Measurements from ENCODE around the gene SLC24A1.
"Not testable (repeated sequence)": the region's sequence is repeated elsewhere in the genome, so short reads cannot be mapped to it uniquely, and the experiment has no call there.

The SLC24A1 gene

GRCh38 chr15:65621638-65622037 lies at the start of gene SLC24A1:
TSS of gene SLC24A1 (plus strand) at chr15:65621938. CDS start at chr15:65624081, 2,143 bp downstream.
- DNase-seq (ENCODE audit: low read depth in 2 of 2), result no peak

- no peak for DNase-seq (ENCODE audit: low read depth in 2 of 2)
These were observed 49.8 kb upstream of the SLC24A1 start for GRCh38 chr15:65571971-65572370.

DNA sequence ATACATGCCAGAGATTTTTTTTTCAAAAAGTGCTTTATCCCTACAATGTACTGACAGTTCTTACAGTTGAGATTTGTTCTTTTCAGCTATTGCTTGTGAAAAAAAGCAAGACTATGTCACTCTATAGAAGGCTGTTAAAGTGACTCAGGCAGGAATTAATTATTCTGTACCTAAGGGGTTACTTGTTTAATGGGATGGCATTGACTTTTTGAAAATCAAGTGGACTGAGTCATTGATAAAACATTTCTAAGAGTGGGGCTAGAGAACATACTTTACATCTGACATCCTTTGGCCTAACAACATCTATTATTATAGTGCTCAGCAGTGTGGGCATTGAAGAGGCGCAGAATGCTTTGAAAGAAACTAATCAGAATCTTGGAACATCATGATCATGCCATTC lies 45.1 kb upstream of the SLC24A1 start:
- DNase-seq (ENCODE audit: low read depth in 2 of 2), result no peak

DNA sequence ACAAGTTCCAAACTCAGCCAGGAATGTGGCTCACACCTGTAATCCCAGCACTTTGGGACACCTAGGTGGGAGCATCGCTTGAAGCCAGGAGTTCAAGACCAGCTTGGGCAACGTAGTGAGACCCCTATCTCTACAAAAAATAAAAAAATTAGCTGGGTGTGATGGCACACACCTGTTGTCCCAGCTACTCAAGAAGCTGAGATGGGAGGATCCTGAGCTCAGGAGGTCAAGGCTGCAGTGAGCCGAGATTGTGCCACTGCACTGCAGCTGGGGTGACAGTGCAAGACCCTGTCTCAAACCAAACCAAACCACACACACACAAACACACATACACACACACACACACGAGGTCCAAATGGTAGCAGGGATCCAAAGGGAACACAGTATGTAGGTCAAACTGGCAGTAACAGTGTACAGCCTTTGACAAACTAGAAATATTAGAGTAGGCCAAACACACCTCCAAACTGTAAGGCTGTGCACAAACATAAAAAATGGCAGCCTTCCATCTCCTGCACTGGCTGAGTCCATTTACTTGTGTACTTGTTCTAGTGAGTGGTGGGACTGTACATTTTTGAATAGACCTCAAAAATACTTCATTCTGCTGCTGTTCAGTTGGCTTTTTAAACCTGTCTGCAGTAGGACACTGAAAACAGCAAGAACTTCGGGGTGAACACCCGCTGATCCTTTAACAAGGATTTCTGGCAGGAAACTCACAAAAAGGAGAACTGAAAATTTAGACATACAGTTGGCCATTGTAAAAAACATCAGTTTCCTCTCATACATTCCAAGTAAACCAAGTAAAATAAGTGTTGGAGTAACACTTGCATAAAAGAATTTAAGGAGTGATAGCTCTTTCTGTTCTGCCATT lies 44.4 kb upstream of the SLC24A1 start:
- no peak for DNase-seq (ENCODE audit: low read depth in 2 of 2)

DNA sequence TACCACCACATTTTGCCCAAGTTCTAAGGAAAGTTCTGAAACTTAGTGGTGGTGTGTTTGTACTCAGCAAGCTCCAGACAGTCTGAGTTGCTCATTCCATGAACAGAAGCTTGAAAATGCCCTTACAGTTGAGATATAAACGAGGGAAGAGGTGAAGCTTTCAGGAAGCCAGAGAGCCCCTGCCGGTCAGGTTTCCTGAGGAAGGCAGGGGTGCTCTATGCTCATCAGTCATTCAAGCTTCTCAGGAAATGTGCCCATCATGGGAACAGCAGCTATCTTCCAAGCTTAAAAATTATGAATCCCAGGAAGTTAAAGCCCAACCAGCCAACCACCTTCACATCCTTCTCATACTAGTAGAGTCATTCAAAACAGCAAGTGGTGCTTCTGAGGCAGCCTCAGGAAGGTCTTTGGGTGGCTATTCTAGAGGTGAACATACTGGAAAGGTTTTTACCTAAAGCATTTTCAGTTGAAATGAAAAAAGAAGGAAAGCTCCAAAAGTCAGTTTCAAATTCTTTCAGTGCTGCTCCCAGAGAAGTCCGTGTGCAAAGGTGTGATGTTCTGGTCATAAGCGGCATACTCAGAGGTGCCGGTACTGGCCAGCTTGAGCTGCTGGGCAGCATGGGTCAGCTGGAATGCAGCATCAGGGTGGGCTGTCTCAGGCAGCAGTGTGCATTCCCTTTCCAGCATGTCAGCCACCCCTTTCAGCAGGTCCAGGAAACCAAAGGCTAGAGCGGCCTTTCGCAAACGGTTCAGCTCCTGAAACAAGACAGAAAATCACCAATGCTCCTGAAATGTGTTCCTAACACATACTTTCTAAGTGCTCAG lies 42.6 kb upstream of the SLC24A1 start:
- DNase-seq (ENCODE audit: low read depth in 2 of 2), result no peak

GRCh38 chr15:65579762-65580161 lies 42.0 kb upstream of the SLC24A1 start:
- no peak for DNase-seq (ENCODE audit: low read depth in 2 of 2)

DNA sequence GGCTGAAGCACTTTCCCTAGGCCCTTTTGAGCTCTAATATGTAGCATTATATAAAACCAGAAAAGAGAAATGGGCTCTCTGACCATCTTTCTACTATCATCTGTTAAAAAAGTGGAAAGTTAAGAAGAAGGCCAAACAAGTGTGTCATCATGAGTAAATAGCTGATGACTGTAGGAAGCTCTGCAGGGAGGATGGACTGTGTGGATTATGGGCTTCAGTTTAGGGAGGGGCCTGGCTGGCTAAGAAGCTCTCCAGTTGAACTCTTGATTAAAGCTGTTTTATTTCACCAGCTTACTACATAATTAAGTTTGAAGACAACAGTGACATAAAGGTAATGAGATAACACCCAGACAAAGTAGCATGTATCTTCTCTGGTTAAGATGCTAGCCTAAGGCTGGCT lies 41.5 kb upstream of the SLC24A1 start:
- no peak for DNase-seq (ENCODE audit: low read depth in 2 of 2)

GRCh38 chr15:65583701-65584100 lies 38.0 kb upstream of the SLC24A1 start:
- peak in 1 of 2 donors; percentile 3 for DNase-seq (ENCODE audit: low read depth in 2 of 2)

- no peak for DNase-seq (ENCODE audit: low read depth in 2 of 2)
These were observed 37.5 kb upstream of the SLC24A1 start for GRCh38 chr15:65584241-65584640.

DNA sequence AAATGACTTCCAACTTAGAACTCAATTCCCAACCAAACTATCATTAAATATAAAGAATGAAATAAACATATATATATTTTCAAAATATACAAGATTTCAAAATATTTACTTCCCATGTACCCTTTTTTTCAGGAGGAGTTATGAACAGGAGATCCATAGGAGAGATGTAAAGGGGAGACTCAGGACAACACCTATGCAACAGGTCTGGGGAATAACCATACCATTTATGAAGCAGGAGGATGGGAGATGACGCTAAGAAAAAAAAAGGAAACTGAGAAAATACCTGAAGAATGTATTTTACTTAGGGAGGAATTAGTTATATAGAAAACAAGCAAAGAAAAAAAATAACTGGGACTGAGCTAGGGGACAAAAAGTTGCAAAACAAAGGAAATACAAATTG lies 34.6 kb upstream of the SLC24A1 start:
- DNase-seq (ENCODE audit: low read depth in 2 of 2), result no peak

- no peak for DNase-seq (ENCODE audit: low read depth in 2 of 2)
These were observed 25.8 kb upstream of the SLC24A1 start for GRCh38 chr15:65595960-65596359.

DNA sequence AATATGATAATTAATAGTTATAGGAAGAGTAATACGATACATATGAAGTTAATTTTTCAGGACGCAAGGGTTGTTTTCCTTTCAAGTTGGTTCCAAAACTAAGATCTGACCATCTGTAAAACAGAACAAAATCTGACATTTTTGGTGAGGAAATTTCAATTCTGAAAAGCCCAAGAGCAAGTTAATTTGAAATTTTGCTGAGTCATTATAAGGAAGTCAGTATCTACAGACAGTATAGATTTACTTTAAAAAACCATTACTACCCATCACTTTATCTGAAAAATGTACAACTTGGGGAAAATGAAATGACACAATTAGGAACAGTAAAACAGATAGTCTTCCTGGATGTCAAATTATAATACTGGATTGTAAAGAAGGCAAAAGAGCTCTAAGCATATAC lies 23.3 kb upstream of the SLC24A1 start:
- DNase-seq (ENCODE audit: low read depth in 2 of 2), result no peak

- DNase-seq (ENCODE audit: low read depth in 2 of 2), result no peak
These were observed 22.1 kb upstream of the SLC24A1 start for GRCh38 chr15:65599677-65600076.

GRCh38 chr15:65603134-65603533 lies 18.6 kb upstream of the SLC24A1 start:
- DNase-seq (ENCODE audit: low read depth in 2 of 2), result no peak

GRCh38 chr15:65603559-65603958 lies 18.2 kb upstream of the SLC24A1 start:
- no peak for DNase-seq (ENCODE audit: low read depth in 2 of 2)

DNA sequence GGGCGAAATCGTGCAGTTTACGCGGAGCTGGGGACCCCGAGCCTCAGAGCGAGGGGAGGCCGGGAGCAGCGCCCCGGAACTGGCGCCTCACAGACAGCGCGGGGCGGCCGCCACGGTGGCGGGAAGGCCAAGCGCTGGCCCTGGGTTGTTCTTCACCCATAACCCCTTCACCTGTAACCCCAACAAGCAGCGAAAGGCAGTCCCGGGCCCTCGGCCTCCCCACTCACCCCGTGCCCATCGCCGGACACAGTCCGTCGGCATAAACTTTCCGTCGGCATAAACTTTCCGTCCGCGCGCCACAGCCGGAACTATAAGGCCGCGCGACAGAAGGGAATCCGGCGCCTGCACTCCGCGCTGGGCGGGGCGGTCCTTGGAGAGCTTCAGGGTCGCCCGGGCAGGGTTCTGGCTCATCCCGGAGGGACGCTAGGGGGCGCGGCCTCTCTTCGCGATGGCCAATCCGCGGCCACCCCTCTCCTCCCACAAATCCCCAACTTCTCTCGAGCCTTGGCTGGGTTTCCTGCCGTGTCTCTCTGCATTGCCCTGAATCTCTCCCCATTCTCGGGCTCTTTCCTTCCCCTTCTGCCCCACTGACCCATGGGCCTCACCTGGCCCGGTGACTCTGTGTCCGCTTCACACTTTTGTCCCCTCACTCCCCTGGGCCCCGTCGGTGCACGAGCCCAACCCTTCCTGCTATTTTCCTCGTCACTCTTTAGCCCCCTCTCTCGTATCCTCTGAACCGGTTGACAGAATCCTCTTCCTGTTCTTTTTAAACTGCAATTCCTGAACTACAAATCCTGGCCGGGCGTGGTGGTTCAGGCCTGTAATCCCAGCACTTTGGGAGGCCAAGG lies 10.6 kb upstream of the SLC24A1 start, which contains the start of gene INTS14:
TSS of gene INTS14 (minus strand) at position 261 of the 848 bp plus-strand sequence. CDS start 3,751 bp downstream, outside the sequence.
- DNase-seq (ENCODE audit: low read depth in 2 of 2), result peak; percentile 80 to 93

DNA sequence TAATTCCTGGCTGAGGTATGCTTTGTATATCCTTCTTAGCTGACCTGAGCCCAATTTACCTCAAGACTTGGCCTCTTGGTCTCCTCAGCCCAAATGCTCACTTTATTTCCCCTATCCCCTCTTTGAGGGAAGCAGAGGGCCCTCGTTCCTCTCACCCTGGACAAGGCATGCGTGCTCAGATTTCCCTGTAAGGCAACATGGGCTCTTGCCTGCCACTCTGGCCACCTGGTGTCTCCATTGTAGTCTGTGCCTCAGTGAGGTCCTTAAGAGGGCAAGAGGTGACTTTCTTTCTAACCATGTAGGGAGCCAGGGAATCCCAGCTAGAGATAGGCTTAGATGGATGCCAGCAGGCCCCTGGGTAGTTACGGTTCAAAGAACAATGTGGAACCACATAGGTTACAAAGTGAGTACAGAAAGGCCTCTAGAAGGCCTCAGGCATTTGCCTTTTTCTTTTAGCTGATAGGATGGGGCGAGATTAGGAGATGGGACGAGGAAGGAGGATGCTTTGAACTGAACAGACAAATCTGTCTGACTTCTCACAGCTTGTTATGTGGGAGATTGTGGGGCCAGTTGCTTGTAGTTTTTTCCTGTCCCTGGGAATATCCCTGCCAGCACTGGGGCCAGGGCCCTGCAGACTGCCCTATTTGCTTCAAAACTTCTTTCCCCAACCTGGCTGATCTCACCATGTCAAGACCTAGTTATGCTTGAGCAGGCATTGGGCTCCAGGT lies 9.7 kb upstream of the SLC24A1 start:
- no peak for DNase-seq (ENCODE audit: low read depth in 2 of 2)

- DNase-seq (ENCODE audit: low read depth in 2 of 2), result no peak
These were observed 9.2 kb upstream of the SLC24A1 start for GRCh38 chr15:65612616-65612946.

DNA sequence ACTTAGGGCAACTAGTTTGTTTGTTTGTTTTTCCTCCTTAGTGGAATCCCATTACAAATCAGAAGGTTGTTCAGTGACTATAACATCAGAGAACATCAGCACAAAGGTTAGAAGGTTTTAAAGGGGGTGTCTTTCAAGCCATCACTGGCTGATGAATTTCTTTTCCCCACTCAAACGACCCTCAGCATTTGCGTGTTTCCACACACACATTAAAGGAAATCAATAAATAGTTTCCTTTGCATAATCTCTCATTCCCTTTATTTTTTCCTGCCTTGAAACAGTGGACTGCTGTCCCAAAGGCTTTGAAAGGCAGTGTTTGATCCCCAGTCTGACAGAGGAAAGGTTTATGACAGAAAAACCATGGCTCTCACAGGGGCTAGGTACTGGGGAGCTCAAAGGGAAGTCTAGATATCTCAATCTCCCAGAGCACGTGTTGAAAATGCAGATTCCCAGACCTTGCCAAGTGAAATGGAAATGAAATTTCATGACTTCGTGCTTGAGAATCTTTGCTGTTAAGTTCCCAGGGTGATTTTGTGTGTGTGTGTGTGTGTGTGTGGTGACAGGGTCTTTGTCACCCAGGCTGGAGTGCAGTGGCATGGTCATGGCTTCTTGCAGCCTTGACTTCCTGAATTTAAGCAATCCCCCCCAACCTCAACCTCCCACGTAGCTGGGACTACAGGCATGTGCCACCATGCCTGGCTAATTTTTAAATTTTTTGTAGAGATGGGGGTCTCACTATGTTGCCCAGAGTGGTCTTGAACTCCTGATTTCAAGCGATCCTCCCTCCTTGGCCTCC lies 8.6 kb upstream of the SLC24A1 start:
- DNase-seq (ENCODE audit: low read depth in 2 of 2), result no peak

DNA sequence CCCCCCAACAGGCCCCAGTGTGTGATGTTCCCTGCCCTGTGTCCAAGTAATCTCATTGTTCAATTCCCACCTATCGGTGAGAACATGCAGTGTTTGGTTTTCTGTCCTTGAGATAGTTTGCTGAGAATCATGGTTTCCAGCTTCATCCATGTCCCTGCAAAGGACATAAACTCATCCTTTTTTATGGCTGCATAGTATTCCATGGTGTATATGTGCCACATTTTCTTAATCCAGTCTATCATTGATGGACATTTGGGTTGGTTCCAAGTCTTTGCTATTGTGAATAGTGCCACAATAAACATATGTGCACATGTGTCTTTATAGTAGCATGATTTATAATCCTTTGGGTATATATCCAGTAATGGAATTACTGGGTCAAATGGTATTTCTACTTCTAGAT lies 5.9 kb upstream of the SLC24A1 start:
- not testable (repeated sequence) for DNase-seq (ENCODE audit: low read depth in 2 of 2)

Data from stimulated activated CD4-positive, alpha-beta T cell treated with anti-CD3 and anti-CD28 coated beads, Interleukin-1b, Interleukin-23, amount 100 ng/mL, for 1 hour (primary cell).